ENCODE measurements around the gene PCDH9.
A peak's percentile ranks its signal among the peaks of the same experiment; 100 is the strongest.

The PCDH9 gene

DNA sequence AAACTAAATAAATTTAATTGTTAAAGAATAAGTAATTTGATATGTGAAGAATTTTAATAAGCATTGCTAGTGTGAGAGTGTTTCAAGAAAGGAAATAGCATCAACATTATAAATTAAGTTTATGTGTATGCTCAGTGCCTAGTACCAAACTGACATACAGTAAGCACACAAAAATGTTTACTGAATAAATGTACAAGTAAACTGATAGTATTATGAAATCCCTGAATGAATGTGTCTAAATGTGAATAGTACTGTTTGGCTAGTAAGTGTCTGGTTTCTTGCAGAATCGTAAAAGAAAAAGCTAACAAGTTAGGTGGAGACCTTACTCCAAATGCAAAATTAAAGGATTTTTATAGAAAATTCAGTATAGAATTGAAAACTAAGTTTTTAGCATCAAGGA lies 233.6 kb downstream of the PCDH9 start:
- Histone ChIP-seq H4K20me1 (ENCODE audit: low read depth, low read length) (no peaks in the 10 kb centered on the region), H3F3A (ENCODE audit: insufficient read depth) (peaks cover 36% of the 10 kb centered on the region), H3K9me2 (replicated peaks; ENCODE audit: insufficient read depth, low read length) (no peaks in the 10 kb centered on the region), H3K4me3 (ENCODE audit: insufficient read depth, low read length, poor library complexity, severe bottlenecking) (peak overlapping the region; percentile 19), H3K9ac (ENCODE audit: low read length) (peak overlapping the region; percentile 56; the same call in 1 of the 2 replicates), H3K27me3 (ENCODE audit: low read length) (no peaks in the 10 kb centered on the region), H3K36me3 (ENCODE audit: low read length) (no peaks in the 10 kb centered on the region), H3K27ac (ENCODE audit: low read depth, low read length) (peak overlapping the region; percentile 100), H3K9me3 (ENCODE audit: insufficient read depth, low read length) (no peaks in the 10 kb centered on the region), H2AFZ (ENCODE audit: low read depth, low read length, severe bottlenecking) (peak overlapping the region; percentile 11), H3K4me2 (ENCODE audit: low read depth, low read length, poor library complexity, severe bottlenecking) (peak overlapping the region; percentile 98), H3K79me2 (ENCODE audit: insufficient read depth, low read length) (no peaks in the 10 kb centered on the region)
- TF ChIP-seq, protein P1, sequence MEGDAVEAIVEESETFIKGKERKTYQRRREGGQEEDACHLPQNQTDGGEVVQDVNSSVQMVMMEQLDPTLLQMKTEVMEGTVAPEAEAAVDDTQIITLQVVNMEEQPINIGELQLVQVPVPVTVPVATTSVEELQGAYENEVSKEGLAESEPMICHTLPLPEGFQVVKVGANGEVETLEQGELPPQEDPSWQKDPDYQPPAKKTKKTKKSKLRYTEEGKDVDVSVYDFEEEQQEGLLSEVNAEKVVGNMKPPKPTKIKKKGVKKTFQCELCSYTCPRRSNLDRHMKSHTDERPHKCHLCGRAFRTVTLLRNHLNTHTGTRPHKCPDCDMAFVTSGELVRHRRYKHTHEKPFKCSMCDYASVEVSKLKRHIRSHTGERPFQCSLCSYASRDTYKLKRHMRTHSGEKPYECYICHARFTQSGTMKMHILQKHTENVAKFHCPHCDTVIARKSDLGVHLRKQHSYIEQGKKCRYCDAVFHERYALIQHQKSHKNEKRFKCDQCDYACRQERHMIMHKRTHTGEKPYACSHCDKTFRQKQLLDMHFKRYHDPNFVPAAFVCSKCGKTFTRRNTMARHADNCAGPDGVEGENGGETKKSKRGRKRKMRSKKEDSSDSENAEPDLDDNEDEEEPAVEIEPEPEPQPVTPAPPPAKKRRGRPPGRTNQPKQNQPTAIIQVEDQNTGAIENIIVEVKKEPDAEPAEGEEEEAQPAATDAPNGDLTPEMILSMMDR (IDR thresholded peaks at IDR 0.05; ENCODE audit: insufficient read depth, low read length, poor library complexity, severe bottlenecking): no peak
- no peak for TF ChIP-seq EZH2phosphoT487 (conservative IDR thresholded peaks at IDR 0.05; ENCODE audit: low read length)

DNA sequence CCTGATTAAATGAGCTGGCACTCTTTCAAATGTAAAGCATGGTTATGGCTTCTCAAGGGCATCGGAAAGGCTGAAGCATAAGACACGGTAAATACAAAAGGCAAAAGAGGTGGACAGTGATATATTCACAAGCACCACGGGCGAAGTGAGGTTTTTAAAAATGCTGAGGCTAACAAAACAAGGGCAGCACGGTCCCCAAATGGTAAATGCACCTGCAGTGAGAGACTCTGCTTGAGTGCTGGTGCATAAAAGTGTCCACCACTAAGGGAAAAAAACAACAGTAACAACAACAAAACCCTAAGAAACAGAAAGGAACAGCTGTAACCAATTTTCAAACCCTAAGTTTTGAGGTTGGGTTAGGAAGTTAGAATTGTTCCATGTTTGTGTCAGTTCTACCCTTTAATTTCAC lies 234.9 kb downstream of the PCDH9 start:
- no peaks in the 10 kb centered on the region for H3K9me3 ChIP-seq (ENCODE audit: insufficient read depth, low read length)
- no peak for TF ChIP-seq EZH2phosphoT487 (conservative IDR thresholded peaks at IDR 0.05; ENCODE audit: low read length)
- TF ChIP-seq, protein P1 (IDR thresholded peaks at IDR 0.05; ENCODE audit: insufficient read depth, low read length, poor library complexity, severe bottlenecking): no peak
- H4K20me1 ChIP-seq (ENCODE audit: low read depth, low read length): no peaks in the 10 kb centered on the region
- peak overlapping the region; percentile 83 for H2AFZ ChIP-seq (ENCODE audit: low read depth, low read length, severe bottlenecking)
- no peaks in the 10 kb centered on the region for H3K79me2 ChIP-seq (ENCODE audit: insufficient read depth, low read length)
- H3K9ac ChIP-seq (ENCODE audit: low read length): peak overlapping the region; percentile 56
- H3K4me3 ChIP-seq (ENCODE audit: insufficient read depth, low read length, poor library complexity, severe bottlenecking): peak overlapping the region; percentile 42
- peak overlapping the region; percentile 98 for H3K4me2 ChIP-seq (ENCODE audit: low read depth, low read length, poor library complexity, severe bottlenecking)
- peak overlapping the region; percentile 100 for H3K27ac ChIP-seq (ENCODE audit: low read depth, low read length)
- H3F3A ChIP-seq (ENCODE audit: insufficient read depth): peaks cover 36% of the 10 kb centered on the region
- no peaks in the 10 kb centered on the region for H3K27me3 ChIP-seq (ENCODE audit: low read length)
- H3K9me2 ChIP-seq (replicated peaks; ENCODE audit: insufficient read depth, low read length): no peaks in the 10 kb centered on the region
- H3K36me3 ChIP-seq (ENCODE audit: low read length): no peaks in the 10 kb centered on the region

DNA sequence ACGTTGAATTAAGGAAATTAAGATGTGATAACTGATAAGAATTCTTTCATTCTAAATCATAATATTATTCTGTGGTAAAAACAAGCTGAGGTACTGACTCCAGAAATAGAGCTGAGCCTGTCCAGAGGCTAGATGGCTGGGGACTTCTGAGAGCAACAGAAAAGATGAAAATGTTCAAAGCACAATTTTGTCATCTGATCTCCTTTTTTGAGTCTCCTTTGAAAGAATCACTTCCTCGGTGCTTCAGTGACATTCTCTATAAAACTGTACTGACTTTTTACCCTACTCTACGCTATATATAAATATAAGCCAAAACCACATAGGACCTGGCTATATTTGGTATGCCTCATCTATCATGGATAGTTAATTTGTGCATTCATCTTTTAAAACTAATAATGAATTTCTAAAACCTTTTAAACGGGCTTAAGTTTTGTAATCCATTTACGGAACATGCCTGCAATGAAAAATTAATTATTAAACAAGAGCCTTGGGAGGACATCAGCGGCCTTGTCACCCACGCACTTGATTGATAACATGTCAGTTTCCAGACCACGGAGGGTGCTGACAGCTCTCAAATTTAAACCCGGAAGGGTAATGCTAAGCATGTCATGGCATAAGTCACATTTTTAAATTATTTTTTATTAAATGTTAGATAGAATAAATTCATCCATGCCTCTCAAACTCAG lies 235.5 kb downstream of the PCDH9 start:
- Histone ChIP-seq H3K9me3 (ENCODE audit: insufficient read depth, low read length) (no peaks in the 10 kb centered on the region), H4K20me1 (ENCODE audit: low read depth, low read length) (no peaks in the 10 kb centered on the region), H3K27me3 (ENCODE audit: low read length) (no peaks in the 10 kb centered on the region), H3K4me2 (ENCODE audit: low read depth, low read length, poor library complexity, severe bottlenecking) (peak overlapping the region; percentile 98), H3K4me3 (ENCODE audit: insufficient read depth, low read length, poor library complexity, severe bottlenecking) (peak overlapping the region; percentile 42), H3K36me3 (ENCODE audit: low read length) (no peaks in the 10 kb centered on the region), H3K9ac (ENCODE audit: low read length) (peak overlapping the region; percentile 56), H3F3A (ENCODE audit: insufficient read depth) (peaks cover 36% of the 10 kb centered on the region), H3K79me2 (ENCODE audit: insufficient read depth, low read length) (no peaks in the 10 kb centered on the region), H3K27ac (ENCODE audit: low read depth, low read length) (peak overlapping the region; percentile 100), H2AFZ (ENCODE audit: low read depth, low read length, severe bottlenecking) (peak overlapping the region; percentile 83), H3K9me2 (replicated peaks; ENCODE audit: insufficient read depth, low read length) (no peaks in the 10 kb centered on the region)
- TF ChIP-seq, protein P1 (IDR thresholded peaks at IDR 0.05; ENCODE audit: insufficient read depth, low read length, poor library complexity, severe bottlenecking): no peak
- no peak for TF ChIP-seq EZH2phosphoT487 (conservative IDR thresholded peaks at IDR 0.05; ENCODE audit: low read length)

Data from SU-DHL-6 (cell line).